HepG2 (cell line): ENCODE measurements around the gene FUT1. TPM values are rescaled to one million over a fixed set of nuclear protein-coding genes. Genes with fewer than 3 reads are reported as not detected.
A peak's percentile ranks its signal among the peaks of the same experiment; 100 is the strongest.

Experiments
- ARID3A ChIP-seq: IDR thresholded peaks from 2 replicates; pipeline ENCODE4 v1.6.1; 2012; ENCODE audit warnings: low read depth, low read length, improper control_type of control experiment
- CENPBD1 ChIP-seq: sonication (generic); formaldehyde crosslinking; IDR thresholded peaks from 2 replicates; pipeline ENCODE4 v1.8.0; 2022; ENCODE audit warnings: missing genetic modification reagents, low read depth, mild to moderate bottlenecking, borderline replicate concordance
- HOMEZ ChIP-seq: IDR thresholded peaks from 2 replicates; pipeline ENCODE4 v1.6.1; 2016; ENCODE audit warnings: low read depth
- IKZF4 ChIP-seq: sonication (generic); formaldehyde crosslinking; IDR thresholded peaks from 2 replicates; pipeline ENCODE4 v1.5.1; 2020; ENCODE audit warnings: borderline replicate concordance, mild to moderate bottlenecking, low read depth, missing genetic modification reagents; ENCODE audit errors: not compliant biosample characterization
- MTA1 ChIP-seq: sonication (generic); formaldehyde crosslinking; IDR thresholded peaks from 2 replicates; pipeline ENCODE4 v1.4.0; 2020; ENCODE audit warnings: missing genetic modification reagents, mild to moderate bottlenecking, borderline replicate concordance
- MTA3 ChIP-seq: sonication (generic); formaldehyde crosslinking; IDR thresholded peaks from 2 replicates; pipeline ENCODE4 v1.4.0; 2020; ENCODE audit warnings: missing genetic modification reagents
- REXO4 ChIP-seq: sonication (generic); formaldehyde crosslinking; IDR thresholded peaks from 2 replicates; pipeline ENCODE4 v1.8.0; 2022; ENCODE audit warnings: missing genetic modification reagents, mild to moderate bottlenecking, borderline replicate concordance
- SNAI1 ChIP-seq: sonication (generic); formaldehyde crosslinking; IDR thresholded peaks from 2 replicates; pipeline ENCODE4 v1.5.0; 2020; ENCODE audit warnings: mild to moderate bottlenecking, missing genetic modification reagents, borderline replicate concordance
- SUZ12 ChIP-seq: fragments of 150-350 bp; IDR thresholded peaks from 2 replicates; pipeline ENCODE4 v1.6.1; 2014; ENCODE audit warnings: low read depth, low read length
- TBL1XR1 ChIP-seq: fragments of 150-350 bp; IDR thresholded peaks from 2 replicates; pipeline ENCODE4 v1.6.1; 2014; ENCODE audit warnings: borderline replicate concordance, low read length; ENCODE audit not compliant: partially characterized antibody
- TBP ChIP-seq: sonication (generic); formaldehyde crosslinking; IDR thresholded peaks from 2 replicates; pipeline ENCODE4 v1.5.0; 2020; ENCODE audit warnings: missing genetic modification reagents
- UBTF ChIP-seq: sonication (generic); formaldehyde crosslinking; IDR thresholded peaks from 2 replicates; pipeline ENCODE4 v1.4.0; 2020; ENCODE audit warnings: mild to moderate bottlenecking, missing genetic modification reagents
- YEATS2 ChIP-seq: sonication (generic); formaldehyde crosslinking; IDR thresholded peaks from 2 replicates; pipeline ENCODE4 v1.4.0; 2020; ENCODE audit warnings: missing genetic modification reagents, borderline replicate concordance
- ZNF17 ChIP-seq: sonication (generic); formaldehyde crosslinking; IDR thresholded peaks from 2 replicates; pipeline ENCODE4 v1.5.0; 2020; ENCODE audit warnings: mild to moderate bottlenecking, missing genetic modification reagents
- ZNF264 ChIP-seq: sonication (generic); formaldehyde crosslinking; IDR thresholded peaks from 2 replicates; pipeline ENCODE4 v1.4.0; 2020; ENCODE audit warnings: missing genetic modification reagents
- ZNF292 ChIP-seq: sonication (generic); formaldehyde crosslinking; IDR thresholded peaks from 2 replicates; pipeline ENCODE4 v1.8.1; 2022; ENCODE audit warnings: mild to moderate bottlenecking, low read depth, missing genetic modification reagents, borderline replicate concordance
- ZNF431 ChIP-seq: sonication (generic); formaldehyde crosslinking; IDR thresholded peaks from 2 replicates; pipeline ENCODE4 v1.9.0; 2022; ENCODE audit warnings: missing genetic modification reagents, low read depth, mild to moderate bottlenecking, borderline replicate concordance
- ZNF484 ChIP-seq: sonication (generic); formaldehyde crosslinking; IDR thresholded peaks from 2 replicates; pipeline ENCODE4 v1.5.1; 2020; ENCODE audit warnings: mild to moderate bottlenecking, low read depth, missing genetic modification reagents, borderline replicate concordance
- ZNF7 ChIP-seq: IDR thresholded peaks from 2 replicates; pipeline ENCODE4 v1.6.1; 2016; ENCODE audit warnings: missing biosample characterization, missing genetic modification reagents
- ZNF761 ChIP-seq: sonication (generic); formaldehyde crosslinking; conservative IDR thresholded peaks from 2 replicates; pipeline ENCODE4 v1.4.0; 2020; ENCODE audit warnings: mild to moderate bottlenecking, missing genetic modification reagents
- ZNF780A ChIP-seq: sonication (generic); formaldehyde crosslinking; IDR thresholded peaks from 2 replicates; pipeline ENCODE4 v1.8.0; 2022; ENCODE audit warnings: mild to moderate bottlenecking, missing genetic modification reagents, moderate library complexity
- polyA plus RNA-seq, 8 experiments: library from polyadenylated mRNA; depleted of rRNA in 3 of 8; stranded (reverse) in 7 of 8; unstranded in 1 of 8; fragments of >200 nt; fragmentation: Illumina TruSeq in 4 of 8; extraction: Trizol in 4 of 8; gene quantifications; 2 replicates each; pipeline versions ENCODE4 v1.2.1 to v1.2.3, GENCODE V29; 2011 to 2016; ENCODE audit warnings: low read depth in 4 of 8, missing spikeins in 1 of 8, mixed read lengths in 1 of 8; ENCODE audit not compliant: insufficient read depth in 1 of 8
- total RNA-seq, 5 experiments: library from RNA; depleted of rRNA; stranded (reverse); fragments of >200 nt; fragmentation: Illumina TruSeq; extraction: Trizol; gene quantifications; 2 replicates each; pipeline ENCODE4 v1.2.3, GENCODE V29; 2016; ENCODE audit warnings: low read depth in 1 of 5
- TF ChIP-seq, protein P1 (sequence below): sonication (generic); formaldehyde crosslinking; IDR thresholded peaks from 2 replicates; pipeline ENCODE4 v1.8.1; 2023; ENCODE audit warnings: missing genetic modification reagents, inconsistent platforms, borderline replicate concordance

The FUT1 gene
- total and polyA plus RNA-seq, 2 of the 13 experiments (the other 11 are each of a cell fraction or from before 2014, with no cell fraction given) = 0.07 to 1.1 TPM

- TF ChIP-seq HOMEZ = no peak
- peak; percentile 74 for TF ChIP-seq TBL1XR1
- peak; percentile 98 for TF ChIP-seq SUZ12
- TF ChIP-seq TBP (CRISPR knock-in tag) = 0 out of 2 replicates have a peak, but pooled peaks have one; percentile 77
- no peak for TF ChIP-seq UBTF (CRISPR knock-in tag)
- TF ChIP-seq MTA1 (CRISPR knock-in tag) = no peak
- TF ChIP-seq CENPBD1 (CRISPR knock-in tag) = no peak
- no peak for TF ChIP-seq ZNF17 (CRISPR knock-in tag)
- TF ChIP-seq ZNF761 (CRISPR knock-in tag) = no peak
- TF ChIP-seq, protein P1, sequence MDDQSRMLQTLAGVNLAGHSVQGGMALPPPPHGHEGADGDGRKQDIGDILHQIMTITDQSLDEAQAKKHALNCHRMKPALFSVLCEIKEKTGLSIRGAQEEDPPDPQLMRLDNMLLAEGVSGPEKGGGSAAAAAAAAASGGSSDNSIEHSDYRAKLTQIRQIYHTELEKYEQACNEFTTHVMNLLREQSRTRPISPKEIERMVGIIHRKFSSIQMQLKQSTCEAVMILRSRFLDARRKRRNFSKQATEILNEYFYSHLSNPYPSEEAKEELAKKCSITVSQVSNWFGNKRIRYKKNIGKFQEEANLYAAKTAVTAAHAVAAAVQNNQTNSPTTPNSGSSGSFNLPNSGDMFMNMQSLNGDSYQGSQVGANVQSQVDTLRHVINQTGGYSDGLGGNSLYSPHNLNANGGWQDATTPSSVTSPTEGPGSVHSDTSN = no peak
- no peak for TF ChIP-seq MTA3 (CRISPR knock-in tag)
- TF ChIP-seq SNAI1 (CRISPR knock-in tag) = no peak
- TF ChIP-seq ARID3A = no peak
- TF ChIP-seq IKZF4 (CRISPR knock-in tag) = no peak
- TF ChIP-seq YEATS2 (CRISPR knock-in tag) = no peak
- TF ChIP-seq ZNF431 (CRISPR knock-in tag) = no peak
- TF ChIP-seq ZNF292 = no peak
- TF ChIP-seq ZNF7 (CRISPR knock-in tag) = no peak
- no peak for TF ChIP-seq ZNF780A (CRISPR knock-in tag)
- TF ChIP-seq ZNF264 (CRISPR knock-in tag) = no peak
- no peak for TF ChIP-seq REXO4
- TF ChIP-seq ZNF484 (CRISPR knock-in tag) = no peak
Observed at GRCh38 chr19:48745208-48745995, 7.0 kb downstream of the FUT1 start (continued).
